ENCODE results near the gene CARS2.

Gene CARS2

GRCh38 chr13:110657196-110657595 lies 48.7 kb downstream of the CARS2 start:
- no peak for TF ChIP-seq POLR2AphosphoS5 (IDR thresholded peaks at IDR 0.05; ENCODE audit: low read depth, low read length)
- no peak for TF ChIP-seq TAF1 (IDR thresholded peaks at IDR 0.05; ENCODE audit: borderline replicate concordance, low read depth, low read length)
- TF ChIP-seq POLR2A (IDR thresholded peaks at IDR 0.05; ENCODE audit: low read depth, low read length), result no peak
- FAIRE-seq (no peak), DNase-seq (ENCODE audit: insufficient read length) (no peak)

GRCh38 chr13:110653851-110654250 lies 52.1 kb downstream of the CARS2 start:
- FAIRE-seq, result no peak
- DNase-seq (ENCODE audit: insufficient read length), result no peak
- no peak for TF ChIP-seq TAF1 (IDR thresholded peaks at IDR 0.05; ENCODE audit: borderline replicate concordance, low read depth, low read length)
- TF ChIP-seq POLR2A (IDR thresholded peaks at IDR 0.05; ENCODE audit: low read depth, low read length), result no peak
- TF ChIP-seq POLR2AphosphoS5 (IDR thresholded peaks at IDR 0.05; ENCODE audit: low read depth, low read length), result no peak

- TF ChIP-seq POLR2AphosphoS5 (IDR thresholded peaks at IDR 0.05; ENCODE audit: low read depth, low read length), result no peak
- no peak for TF ChIP-seq POLR2A (IDR thresholded peaks at IDR 0.05; ENCODE audit: low read depth, low read length)
- no peak for DNase-seq (ENCODE audit: insufficient read length)
- FAIRE-seq, result no peak
Measured at GRCh38 chr13:110653271-110653670, 52.6 kb downstream of the CARS2 start.

GRCh38 chr13:110652764-110653163 lies 53.2 kb downstream of the CARS2 start:
- FAIRE-seq (peak; percentile 79), DNase-seq (ENCODE audit: insufficient read length) (no peak)
- TF ChIP-seq TAF1 (IDR thresholded peaks at IDR 0.05; ENCODE audit: borderline replicate concordance, low read depth, low read length), result no peak
- no peak for TF ChIP-seq POLR2A (IDR thresholded peaks at IDR 0.05; ENCODE audit: low read depth, low read length)
- no peak for TF ChIP-seq POLR2AphosphoS5 (IDR thresholded peaks at IDR 0.05; ENCODE audit: low read depth, low read length)

GRCh38 chr13:110652231-110652730 lies 53.6 kb downstream of the CARS2 start:
- no peak for TF ChIP-seq POLR2A (IDR thresholded peaks at IDR 0.05; ENCODE audit: low read depth, low read length)
- no peak for TF ChIP-seq POLR2AphosphoS5 (IDR thresholded peaks at IDR 0.05; ENCODE audit: low read depth, low read length)
- TF ChIP-seq TAF1 (IDR thresholded peaks at IDR 0.05; ENCODE audit: borderline replicate concordance, low read depth, low read length), result no peak
- DNase-seq (ENCODE audit: insufficient read length) (no peak), FAIRE-seq (peak; percentile 9)

- no peak for FAIRE-seq
- TF ChIP-seq TAF1 (IDR thresholded peaks at IDR 0.05; ENCODE audit: borderline replicate concordance, low read depth, low read length) (no peak), POLR2AphosphoS5 (IDR thresholded peaks at IDR 0.05; ENCODE audit: low read depth, low read length) (no peak), POLR2A (IDR thresholded peaks at IDR 0.05; ENCODE audit: low read depth, low read length) (no peak)
- no peak for DNase-seq (ENCODE audit: insufficient read length)
Measured at GRCh38 chr13:110651726-110652230, 54.1 kb downstream of the CARS2 start.

- FAIRE-seq, result no peak
- TF ChIP-seq POLR2AphosphoS5 (IDR thresholded peaks at IDR 0.05; ENCODE audit: low read depth, low read length) (no peak), TAF1 (IDR thresholded peaks at IDR 0.05; ENCODE audit: borderline replicate concordance, low read depth, low read length) (no peak), POLR2A (IDR thresholded peaks at IDR 0.05; ENCODE audit: low read depth, low read length) (no peak)
- DNase-seq (ENCODE audit: insufficient read length), result no peak
Measured at GRCh38 chr13:110651271-110651670, 54.6 kb downstream of the CARS2 start.

- TF ChIP-seq TAF1 (IDR thresholded peaks at IDR 0.05; ENCODE audit: borderline replicate concordance, low read depth, low read length), result no peak
- no peak for TF ChIP-seq POLR2AphosphoS5 (IDR thresholded peaks at IDR 0.05; ENCODE audit: low read depth, low read length)
- no peak for TF ChIP-seq POLR2A (IDR thresholded peaks at IDR 0.05; ENCODE audit: low read depth, low read length)
- DNase-seq (ENCODE audit: insufficient read length), result no peak
- FAIRE-seq, result no peak
Measured at GRCh38 chr13:110650436-110650835, 55.5 kb downstream of the CARS2 start.

GRCh38 chr13:110649551-110649950 lies 56.4 kb downstream of the CARS2 start:
- FAIRE-seq (no peak), DNase-seq (ENCODE audit: insufficient read length) (no peak)
- no peak for TF ChIP-seq POLR2AphosphoS5 (IDR thresholded peaks at IDR 0.05; ENCODE audit: low read depth, low read length)
- TF ChIP-seq TAF1 (IDR thresholded peaks at IDR 0.05; ENCODE audit: borderline replicate concordance, low read depth, low read length), result no peak
- no peak for TF ChIP-seq POLR2A (IDR thresholded peaks at IDR 0.05; ENCODE audit: low read depth, low read length)

GRCh38 chr13:110648848-110649421 lies 57.0 kb downstream of the CARS2 start:
- TF ChIP-seq POLR2AphosphoS5 (IDR thresholded peaks at IDR 0.05; ENCODE audit: low read depth, low read length) (no peak), POLR2A (IDR thresholded peaks at IDR 0.05; ENCODE audit: low read depth, low read length) (no peak), TAF1 (IDR thresholded peaks at IDR 0.05; ENCODE audit: borderline replicate concordance, low read depth, low read length) (no peak)
- no peak for DNase-seq (ENCODE audit: insufficient read length)
- FAIRE-seq, result no peak

- no peak for DNase-seq (ENCODE audit: insufficient read length)
- no peak for TF ChIP-seq POLR2AphosphoS5 (IDR thresholded peaks at IDR 0.05; ENCODE audit: low read depth, low read length)
- no peak for TF ChIP-seq POLR2A (IDR thresholded peaks at IDR 0.05; ENCODE audit: low read depth, low read length)
- no peak for TF ChIP-seq TAF1 (IDR thresholded peaks at IDR 0.05; ENCODE audit: borderline replicate concordance, low read depth, low read length)
- no peak for FAIRE-seq
Measured at GRCh38 chr13:110648146-110648819, 57.6 kb downstream of the CARS2 start.

- FAIRE-seq (no peak), DNase-seq (ENCODE audit: insufficient read length) (no peak)
- TF ChIP-seq POLR2AphosphoS5 (IDR thresholded peaks at IDR 0.05; ENCODE audit: low read depth, low read length) (no peak), TAF1 (IDR thresholded peaks at IDR 0.05; ENCODE audit: borderline replicate concordance, low read depth, low read length) (no peak), POLR2A (IDR thresholded peaks at IDR 0.05; ENCODE audit: low read depth, low read length) (no peak)
Measured at GRCh38 chr13:110647365-110647737, 58.6 kb downstream of the CARS2 start.
